Stomach smooth muscle (tissue), 2 donors: Measurements from ENCODE around the gene SLC13A3.

Experiments
- H3K27ac ChIP-seq: one replicate; pipeline ENCODE4 v1.7.0; 2013; ENCODE audit warnings: mild to moderate bottlenecking, low read length, inconsistent platforms
- H3K27me3 ChIP-seq, 2 donors: one replicate each; pipeline ENCODE4 v1.7.0; 2013; ENCODE audit warnings: low read length in 2 of 2; ENCODE audit not compliant: insufficient read depth in 2 of 2, control insufficient read depth in 1 of 2
- H3K36me3 ChIP-seq, 2 donors: one replicate each; pipeline ENCODE4 v1.7.0; 2013; ENCODE audit warnings: low read length in 2 of 2; ENCODE audit not compliant: control insufficient read depth in 2 of 2, insufficient read depth in 2 of 2
- H3K4me1 ChIP-seq: one replicate; pipeline ENCODE4 v1.7.0; 2013; ENCODE audit warnings: low read length; ENCODE audit not compliant: control insufficient read depth, insufficient read depth
- H3K4me3 ChIP-seq, 2 donors: one replicate each; pipeline ENCODE4 v1.7.0; 2013; ENCODE audit warnings: low read length in 2 of 2
- H3K9ac ChIP-seq, 2 donors: one replicate each; pipeline ENCODE4 v1.7.0; 2013; ENCODE audit warnings: low read length in 2 of 2, mild to moderate bottlenecking in 1 of 2
- H3K9me3 ChIP-seq, 2 donors: one replicate each; pipeline ENCODE4 v1.7.0; 2013; ENCODE audit warnings: low read length in 2 of 2; ENCODE audit not compliant: control insufficient read depth in 2 of 2
- donor health status: healthy.
- donor health status: Pancreatic carcinoma.

SLC13A3 gene

GRCh38 chr20:46568570-46569129 is 82.6 kb downstream of the SLC13A3 start:
- no peak overlapping the region for H3K27ac ChIP-seq
- H3K4me1 ChIP-seq = peaks cover 18% of the 10 kb centered on the region
- no peaks in the 10 kb centered on the region for H3K9me3 ChIP-seq
- no peaks in the 10 kb centered on the region for H3K27me3 ChIP-seq
- H3K9ac ChIP-seq = peak overlapping the region in 1 of 2 donors; percentile 36
- H3K36me3 ChIP-seq = no peaks in the 10 kb centered on the region
- H3K4me3 ChIP-seq = peak overlapping the region in 1 of 2 donors; percentile 47

GRCh38 chr20:46566125-46566524 is 85.1 kb downstream of the SLC13A3 start:
- Histone ChIP-seq H3K9ac (no peak overlapping the region), H3K36me3 (no peaks in the 10 kb centered on the region), H3K9me3 (no peaks in the 10 kb centered on the region), H3K27me3 (no peaks in the 10 kb centered on the region), H3K4me1 (peaks cover 22% of the 10 kb centered on the region), H3K4me3 (no peak overlapping the region), H3K27ac (no peak overlapping the region)

GRCh38 chr20:46564241-46564957 is 86.9 kb downstream of the SLC13A3 start:
- Histone ChIP-seq H3K9me3 (no peaks in the 10 kb centered on the region), H3K4me3 (no peak overlapping the region), H3K27me3 (no peaks in the 10 kb centered on the region), H3K9ac (no peak overlapping the region), H3K4me1 (peaks cover 22% of the 10 kb centered on the region), H3K36me3 (no peaks in the 10 kb centered on the region), H3K27ac (no peak overlapping the region)

- H3K36me3 ChIP-seq = no peaks in the 10 kb centered on the region
- H3K27ac ChIP-seq = no peak overlapping the region
- H3K4me3 ChIP-seq = no peak overlapping the region
- no peak overlapping the region for H3K9ac ChIP-seq
- H3K27me3 ChIP-seq = no peaks in the 10 kb centered on the region
- H3K4me1 ChIP-seq = peaks cover 23% of the 10 kb centered on the region
- H3K9me3 ChIP-seq = no peaks in the 10 kb centered on the region
Measured at GRCh38 chr20:46563860-46564221, 87.4 kb downstream of the SLC13A3 start.

- Histone ChIP-seq H3K9me3 (no peaks in the 10 kb centered on the region), H3K27ac (no peak overlapping the region)
Measured at GRCh38 chr20:46563170-46563859, 87.9 kb downstream of the SLC13A3 start.

GRCh38 chr20:46562373-46563169 is 88.7 kb downstream of the SLC13A3 start:
- Histone ChIP-seq H3K4me3 (peak overlapping the region; percentile 58 to 72), H3K27ac (peak overlapping the region; percentile 41), H3K9me3 (no peaks in the 10 kb centered on the region), H3K27me3 (no peaks in the 10 kb centered on the region), H3K36me3 (no peaks in the 10 kb centered on the region), H3K4me1 (peaks cover 16% of the 10 kb centered on the region), H3K9ac (peak overlapping the region; percentile 42 to 46)

More at GRCh38 chr20:46563170-46563859, 87.9 kb downstream of the SLC13A3 start:
- Histone ChIP-seq H3K27me3 (no peaks in the 10 kb centered on the region), H3K4me1 (peaks cover 18% of the 10 kb centered on the region), H3K4me3 (peak overlapping the region; percentile 7 to 72), H3K36me3 (no peaks in the 10 kb centered on the region), H3K9ac (peak overlapping the region in 1 of 2 donors; percentile 46)

- Histone ChIP-seq H3K4me3 (peak overlapping the region; percentile 58 to 72), H3K36me3 (no peaks in the 10 kb centered on the region), H3K9ac (peak overlapping the region; percentile 42 to 46), H3K9me3 (no peaks in the 10 kb centered on the region), H3K4me1 (peaks cover 16% of the 10 kb centered on the region), H3K27me3 (no peaks in the 10 kb centered on the region), H3K27ac (peak overlapping the region; percentile 41)
Measured at GRCh38 chr20:46562009-46562372, 89.3 kb downstream of the SLC13A3 start.

GRCh38 chr20:46559685-46560440 is 91.4 kb downstream of the SLC13A3 start:
- H3K9me3 ChIP-seq = no peaks in the 10 kb centered on the region

GRCh38 chr20:46559001-46559400 is 92.3 kb downstream of the SLC13A3 start:
- H3K27ac ChIP-seq = no peak overlapping the region
- H3K4me3 ChIP-seq = no peak overlapping the region
- H3K9ac ChIP-seq = no peak overlapping the region
- H3K36me3 ChIP-seq = no peaks in the 10 kb centered on the region
- H3K9me3 ChIP-seq = no peaks in the 10 kb centered on the region
- peaks cover 16% of the 10 kb centered on the region for H3K4me1 ChIP-seq
- H3K27me3 ChIP-seq = no peaks in the 10 kb centered on the region

More at GRCh38 chr20:46559685-46560440, 91.4 kb downstream of the SLC13A3 start:
- peaks cover 16% of the 10 kb centered on the region for H3K4me1 ChIP-seq
- H3K27ac ChIP-seq = no peak overlapping the region
- no peak overlapping the region for H3K4me3 ChIP-seq
- H3K9ac ChIP-seq = no peak overlapping the region
- no peaks in the 10 kb centered on the region for H3K36me3 ChIP-seq
- H3K27me3 ChIP-seq = no peaks in the 10 kb centered on the region

- Histone ChIP-seq H3K9ac (no peak overlapping the region), H3K4me1 (peaks cover 16% of the 10 kb centered on the region), H3K9me3 (no peaks in the 10 kb centered on the region), H3K27me3 (no peaks in the 10 kb centered on the region), H3K4me3 (no peak overlapping the region), H3K36me3 (no peaks in the 10 kb centered on the region), H3K27ac (no peak overlapping the region)
Measured at GRCh38 chr20:46558511-46558959, 92.7 kb downstream of the SLC13A3 start.
